ENCODE results near the gene KLHL30.

KLHL30 gene

GRCh38 chr2:238131761-238132462, 6.6 kb upstream of the KLHL30 start:
- DNase-seq: no peak

- DNase-seq: no peak
These were observed 5.7 kb upstream of the KLHL30 start for GRCh38 chr2:238132463-238133450.

GRCh38 chr2:238133499-238134392, 4.7 kb upstream of the KLHL30 start:
- no peak for DNase-seq

- no peak for DNase-seq
These were observed 4.1 kb upstream of the KLHL30 start for GRCh38 chr2:238134393-238134785.

- DNase-seq: no peak
These were observed 2.8 kb upstream of the KLHL30 start for GRCh38 chr2:238135601-238136150.

GRCh38 chr2:238136820-238137537, 1.5 kb upstream of the KLHL30 start:
- DNase-seq: no peak

- DNase-seq: no peak
These were observed 583 bp upstream of the KLHL30 start for GRCh38 chr2:238137885-238138284.

- DNase-seq: peak in 1 of 5 experiments; percentile 21
These were observed 950 bp downstream of the KLHL30 start for GRCh38 chr2:238139196-238140039.

- DNase-seq: no peak
These were observed 1.6 kb downstream of the KLHL30 start for GRCh38 chr2:238140040-238140439.

- DNase-seq: no peak
These were observed 2.5 kb downstream of the KLHL30 start for GRCh38 chr2:238140721-238141540.

GRCh38 chr2:238141541-238142318, 3.3 kb downstream of the KLHL30 start:
- no peak for DNase-seq

- DNase-seq: no peak
These were observed 4.1 kb downstream of the KLHL30 start for GRCh38 chr2:238142382-238143205.

GRCh38 chr2:238143239-238143951, 4.9 kb downstream of the KLHL30 start:
- DNase-seq: no peak

- no peak for DNase-seq
These were observed 5.8 kb downstream of the KLHL30 start for GRCh38 chr2:238144262-238144661.

- DNase-seq: no peak
These were observed 6.6 kb downstream of the KLHL30 start for GRCh38 chr2:238145046-238145445.

GRCh38 chr2:238145851-238146250, 7.4 kb downstream of the KLHL30 start:
- no peak for DNase-seq

- DNase-seq: no peak
These were observed 8.5 kb downstream of the KLHL30 start for GRCh38 chr2:238146884-238147544.
